NCI-H446 (cell line): ENCODE results near the gene CGAS.
A peak's percentile ranks its signal among the peaks of the same experiment; 100 is the strongest.
"Not testable (repeated sequence)": the region's sequence is repeated elsewhere in the genome, so short reads cannot be mapped to it uniquely, and the experiment has no call there.

Experiments used
- DNase-seq, 2 experiments: peaks; one replicate each; lab custom pipeline; 2025; lab: John Stamatoyannopoulos, UW

The CGAS gene

DNA sequence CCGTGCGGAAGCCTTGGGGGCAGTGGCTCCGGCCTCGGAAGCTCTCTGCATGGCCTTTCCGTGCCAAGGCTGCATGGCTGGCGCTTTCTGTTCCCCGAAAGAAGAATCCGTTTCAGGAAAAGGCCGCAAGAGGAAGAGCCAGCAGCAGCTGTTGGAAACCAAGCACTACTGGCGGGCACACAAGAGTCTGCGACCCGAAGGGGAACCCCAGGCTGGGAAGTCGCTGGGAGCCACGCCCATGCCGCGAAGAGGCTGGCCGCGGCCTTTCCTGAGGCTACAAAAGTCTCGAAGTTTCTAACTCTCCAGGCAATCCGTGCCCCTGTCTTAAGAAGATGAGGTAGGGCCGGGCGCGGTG, at the start of gene CGAS:
Gene CGAS, minus strand, starts transcription at position 191 of the 355 bp plus-strand sequence. Its CDS starts 116 bp downstream, at position 75.
- no peak for DNase-seq

DNA sequence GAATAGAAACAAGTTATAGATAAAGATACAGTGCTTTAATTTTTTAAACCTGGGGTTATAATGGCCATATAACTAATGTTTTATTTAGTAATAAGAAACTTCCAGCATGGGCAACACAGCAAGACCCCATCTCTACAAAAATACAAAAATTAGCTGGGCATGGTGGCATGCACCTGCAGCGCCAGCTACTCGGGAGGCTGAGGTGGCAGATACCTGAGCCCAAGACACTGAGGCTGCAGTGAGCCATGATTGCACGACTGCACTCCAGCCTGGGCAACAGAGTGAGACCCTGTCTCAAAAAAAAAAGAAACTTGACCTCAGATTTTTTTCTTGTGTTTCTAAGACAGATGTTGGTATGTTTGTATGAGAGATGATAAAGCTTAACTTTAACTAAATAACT, 45.8 kb upstream of the CGAS start:
- DNase-seq, result no peak

DNA sequence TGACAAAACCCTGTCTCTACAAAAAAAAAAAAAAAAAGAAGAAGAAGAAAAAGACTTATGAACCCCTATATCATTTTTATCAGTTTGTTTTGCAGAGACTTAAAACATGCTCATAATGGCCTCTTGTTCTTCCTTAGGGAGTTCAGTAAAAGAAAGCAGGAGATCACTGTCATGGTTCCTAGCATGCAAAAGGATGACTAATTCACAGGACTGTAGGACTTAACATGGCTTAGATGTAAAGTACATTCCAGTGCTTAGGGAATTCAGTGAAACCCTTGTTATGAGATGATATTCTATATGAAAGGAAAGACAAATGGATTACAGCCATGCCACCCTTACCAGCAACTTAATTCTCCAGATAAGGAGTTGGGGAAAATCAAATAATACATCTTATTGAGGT, 39.3 kb upstream of the CGAS start:
- no peak for DNase-seq

DNA sequence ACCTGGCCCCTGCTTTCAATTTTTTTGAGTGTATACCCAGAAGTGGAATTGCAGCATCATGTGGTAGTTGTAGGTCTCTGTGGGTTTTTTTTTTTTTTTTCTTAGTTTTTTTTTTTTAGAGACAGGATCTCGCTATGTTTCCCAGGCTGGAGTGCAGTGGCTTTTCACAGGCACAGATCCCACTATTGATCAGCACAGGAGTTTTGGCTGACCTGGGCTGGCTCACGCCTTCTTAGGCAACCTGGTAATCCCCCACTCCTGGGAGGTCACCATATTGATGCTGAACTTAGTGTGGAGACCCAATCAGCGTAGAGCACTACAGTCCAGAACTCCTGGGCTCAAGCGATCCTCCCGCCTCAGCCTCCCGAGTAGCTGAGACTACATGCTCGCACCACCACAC, 35.4 kb upstream of the CGAS start:
- DNase-seq, result no peak

DNA sequence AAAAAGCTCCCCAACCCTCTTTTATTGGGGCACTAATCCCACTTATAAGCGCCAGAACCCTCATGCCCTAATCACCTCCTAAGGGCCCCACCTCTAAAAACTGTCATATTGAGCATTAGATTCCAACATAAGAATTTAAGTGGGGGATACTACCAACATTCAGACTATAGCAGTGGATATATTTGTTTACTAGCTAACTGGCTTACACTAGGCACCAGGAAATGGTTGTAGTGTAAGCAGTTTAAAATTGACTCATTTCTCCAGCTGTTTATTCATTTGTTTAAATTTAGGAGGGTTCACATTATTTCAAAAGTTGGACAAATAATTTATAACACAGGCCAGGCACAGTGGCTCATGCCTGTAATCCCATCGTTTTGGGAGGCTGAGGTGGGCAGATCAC, 32.3 kb upstream of the CGAS start:
- DNase-seq, result no peak

DNA sequence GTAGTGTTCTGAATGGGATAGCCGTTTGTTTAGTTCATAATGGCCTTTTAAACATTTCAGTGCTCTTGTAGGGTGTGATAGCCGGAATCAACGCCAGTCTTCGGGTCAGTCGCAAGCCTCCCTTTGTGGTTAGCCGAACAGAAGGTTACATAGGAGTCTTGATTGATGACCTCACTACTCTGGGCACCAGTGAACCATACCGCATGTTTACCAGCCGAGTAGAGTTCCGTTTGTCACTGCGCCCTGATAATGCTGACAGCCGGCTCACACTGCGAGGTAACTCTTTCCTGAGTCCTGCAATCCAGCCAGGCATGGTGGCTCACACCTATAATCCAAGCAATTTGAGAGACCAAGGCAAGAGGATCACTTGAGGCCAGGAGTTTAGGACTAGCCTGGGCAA, 29.9 kb upstream of the CGAS start:
- no peak for DNase-seq

DNA sequence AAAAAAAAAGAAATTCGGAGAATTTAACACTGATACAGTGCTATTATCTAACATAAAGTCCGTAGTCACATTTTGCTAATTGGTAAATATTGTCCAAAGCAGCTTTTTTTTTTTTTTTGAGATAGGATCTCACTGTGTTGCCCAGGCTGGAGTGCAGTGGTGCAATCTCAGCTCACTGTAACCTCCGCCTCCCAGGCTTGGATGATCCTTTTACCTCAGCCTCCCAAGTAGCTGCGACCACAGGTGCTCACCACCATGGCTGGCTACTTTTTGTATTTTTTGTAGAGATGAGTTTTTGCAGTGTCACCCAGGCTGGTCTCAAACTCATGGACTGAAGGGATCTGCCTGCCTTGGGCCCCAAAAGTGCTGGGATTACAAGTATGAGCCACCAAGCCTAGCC, 25.3 kb upstream of the CGAS start:
- DNase-seq, result no peak

DNA sequence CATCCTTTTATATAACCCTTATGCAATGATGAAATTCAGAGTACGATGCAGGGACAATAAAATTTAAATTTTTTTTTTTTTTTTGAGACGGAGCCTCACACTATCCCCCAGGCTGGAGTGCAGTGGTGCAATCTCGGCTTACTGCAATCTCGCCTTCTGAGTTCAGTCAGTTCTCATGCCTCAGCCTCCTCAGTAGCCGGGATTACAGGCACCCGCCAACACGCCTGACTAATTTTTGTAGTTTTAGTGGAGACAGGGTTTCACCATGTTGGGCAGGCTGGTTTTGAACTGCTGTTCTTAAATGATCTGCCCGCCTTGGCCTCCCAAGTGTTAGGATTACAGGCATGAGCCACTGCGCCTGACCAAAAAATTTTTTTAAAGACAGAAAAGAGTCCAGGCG, 24.6 kb upstream of the CGAS start:
- DNase-seq, result no peak

DNA sequence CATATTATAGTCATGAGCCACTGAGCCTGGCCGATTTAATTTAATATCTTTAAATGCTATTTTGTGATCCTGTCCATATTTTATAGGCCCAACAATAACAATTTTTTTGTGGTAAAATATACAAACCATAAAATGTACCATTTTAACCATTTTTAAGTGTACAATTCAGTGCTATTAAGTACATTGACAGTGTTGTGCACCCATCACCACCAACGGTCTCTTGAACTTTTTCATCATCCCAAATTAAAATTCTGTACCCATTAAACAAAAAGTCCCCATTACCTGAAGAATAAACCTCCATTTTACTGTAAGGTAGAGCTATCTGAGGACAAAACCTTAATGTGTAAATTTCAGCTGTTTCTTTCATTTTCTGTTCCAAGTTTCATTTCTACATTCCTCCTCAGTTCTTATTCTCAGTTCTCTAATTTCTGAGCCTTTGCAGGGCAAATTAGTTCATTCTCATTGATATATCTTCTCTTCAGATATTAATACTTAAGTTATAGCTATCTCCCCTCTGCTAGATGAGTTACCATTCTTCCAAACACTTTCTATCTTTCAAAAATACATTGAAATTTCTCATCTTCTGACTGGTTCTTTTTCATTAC, 19.7 kb upstream of the CGAS start:
- DNase-seq, result no peak

DNA sequence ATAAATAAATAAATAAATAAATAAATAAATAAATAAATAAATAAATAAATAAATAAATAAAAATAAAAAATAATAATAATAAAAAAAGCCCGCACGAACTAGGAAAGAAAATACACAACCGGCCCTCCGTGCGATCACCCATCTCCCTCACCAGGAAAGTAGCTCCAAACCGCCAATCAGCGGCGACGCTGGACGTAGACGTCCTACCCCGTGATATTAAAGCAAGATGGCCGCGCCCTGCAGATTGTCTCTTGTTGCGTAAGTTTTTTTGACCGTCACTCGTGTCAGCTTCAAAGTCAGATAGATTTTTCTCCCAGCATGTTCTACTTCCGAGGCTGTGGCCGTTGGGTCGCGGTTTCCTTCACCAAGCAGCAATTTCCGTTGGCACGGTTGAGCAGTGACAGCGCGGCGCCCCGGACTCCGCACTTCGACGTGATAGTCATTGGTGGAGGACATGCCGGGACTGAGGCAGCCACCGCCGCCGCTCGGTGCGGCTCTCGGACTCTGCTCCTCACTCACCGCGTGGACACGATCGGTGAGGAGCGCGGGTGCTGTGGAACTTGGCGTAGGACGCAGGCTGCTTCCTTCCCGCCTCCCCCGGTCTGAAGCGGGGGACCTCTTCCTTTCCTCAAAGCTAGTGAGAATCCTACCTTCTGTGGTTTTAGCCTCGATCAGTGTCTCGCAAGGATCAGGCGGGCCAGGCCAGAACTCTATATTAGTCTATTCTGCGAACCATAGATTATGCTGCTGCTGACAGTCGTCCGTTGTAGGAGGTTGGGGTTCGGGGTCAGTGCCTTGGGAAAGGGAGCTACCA, 9.6 kb upstream of the CGAS start, which contains the start of gene MTO1:
Gene MTO1, plus strand, starts transcription at position 201 of the 814 bp plus-strand sequence. Its CDS starts 118 bp downstream, at position 319.
- DNase-seq, result peak; percentile 71 to 82

DNA sequence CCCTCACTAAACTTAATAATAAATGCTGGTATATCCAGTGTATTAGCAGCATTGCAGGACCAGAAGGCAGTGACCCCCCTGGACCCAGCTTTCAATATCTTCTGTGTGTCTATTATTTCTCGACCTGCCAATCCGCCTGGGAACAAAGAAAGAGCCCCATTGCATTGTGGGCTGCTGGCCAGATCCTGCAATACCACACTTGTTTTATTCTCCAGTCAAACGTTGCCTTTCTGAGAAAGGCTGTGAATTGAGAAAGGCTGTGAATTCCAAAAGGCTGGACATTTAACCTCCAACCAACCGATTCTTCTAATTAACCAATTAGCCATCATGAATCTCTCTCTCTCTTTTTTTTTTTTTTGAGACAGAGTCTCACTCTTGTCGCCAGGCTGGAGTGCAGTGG, 8.0 kb upstream of the CGAS start:
- no peak for DNase-seq

DNA sequence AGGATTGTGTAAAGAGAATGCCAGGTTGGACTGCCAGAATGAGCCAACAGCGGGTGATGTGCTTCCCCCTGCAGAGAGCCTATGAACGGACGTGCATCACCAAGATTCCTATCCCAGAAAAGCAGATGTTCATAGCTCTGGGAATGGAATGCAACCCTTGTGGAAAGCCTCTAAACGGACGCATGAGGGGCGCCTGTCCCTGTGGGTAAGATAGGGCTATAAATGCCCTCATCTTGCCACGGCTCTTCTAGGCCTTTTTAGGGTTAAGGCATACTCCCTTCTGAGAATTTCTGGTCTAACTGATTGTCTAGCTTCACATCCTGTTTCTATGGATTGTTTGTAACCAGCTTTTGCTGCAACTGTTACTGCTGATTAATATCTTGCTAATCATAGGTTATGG, 7.4 kb upstream of the CGAS start:
- DNase-seq, result not testable (repeated sequence)

DNA sequence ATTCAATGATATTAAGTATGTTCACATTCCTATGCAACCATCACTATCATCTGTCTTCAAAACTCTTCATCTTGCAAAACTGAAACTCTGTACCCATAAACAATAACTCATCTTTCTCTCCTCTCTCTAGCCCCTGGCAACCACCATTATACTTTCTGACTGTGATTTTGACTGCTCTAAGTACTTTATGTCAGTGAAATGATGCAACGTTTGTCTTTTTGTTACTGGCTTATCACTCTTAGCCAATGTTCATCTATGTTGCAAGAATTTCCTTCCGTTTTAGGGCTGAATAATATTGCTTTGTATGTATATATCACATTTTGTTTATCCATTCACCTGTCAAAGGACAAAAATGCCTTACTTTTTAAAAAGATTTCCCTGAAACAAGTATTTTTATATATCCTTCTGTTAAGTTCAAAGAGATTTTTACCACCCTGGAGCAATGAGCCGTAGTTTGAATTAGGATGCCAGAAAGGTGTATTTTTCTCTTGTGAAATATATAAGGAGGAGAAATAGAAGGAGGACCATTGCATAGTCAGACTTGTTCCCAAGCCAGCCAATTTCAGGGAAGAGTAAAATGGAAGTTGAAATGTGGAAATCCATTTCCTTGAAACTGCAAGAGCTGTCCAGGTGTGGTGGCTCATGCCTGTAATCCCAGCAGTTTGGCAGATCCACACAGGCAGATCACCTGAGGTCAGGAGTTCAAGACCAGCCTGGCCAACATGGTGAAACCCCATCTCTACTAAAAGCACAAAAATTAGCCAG, 4.0 kb upstream of the CGAS start:
- DNase-seq, result no peak

DNA sequence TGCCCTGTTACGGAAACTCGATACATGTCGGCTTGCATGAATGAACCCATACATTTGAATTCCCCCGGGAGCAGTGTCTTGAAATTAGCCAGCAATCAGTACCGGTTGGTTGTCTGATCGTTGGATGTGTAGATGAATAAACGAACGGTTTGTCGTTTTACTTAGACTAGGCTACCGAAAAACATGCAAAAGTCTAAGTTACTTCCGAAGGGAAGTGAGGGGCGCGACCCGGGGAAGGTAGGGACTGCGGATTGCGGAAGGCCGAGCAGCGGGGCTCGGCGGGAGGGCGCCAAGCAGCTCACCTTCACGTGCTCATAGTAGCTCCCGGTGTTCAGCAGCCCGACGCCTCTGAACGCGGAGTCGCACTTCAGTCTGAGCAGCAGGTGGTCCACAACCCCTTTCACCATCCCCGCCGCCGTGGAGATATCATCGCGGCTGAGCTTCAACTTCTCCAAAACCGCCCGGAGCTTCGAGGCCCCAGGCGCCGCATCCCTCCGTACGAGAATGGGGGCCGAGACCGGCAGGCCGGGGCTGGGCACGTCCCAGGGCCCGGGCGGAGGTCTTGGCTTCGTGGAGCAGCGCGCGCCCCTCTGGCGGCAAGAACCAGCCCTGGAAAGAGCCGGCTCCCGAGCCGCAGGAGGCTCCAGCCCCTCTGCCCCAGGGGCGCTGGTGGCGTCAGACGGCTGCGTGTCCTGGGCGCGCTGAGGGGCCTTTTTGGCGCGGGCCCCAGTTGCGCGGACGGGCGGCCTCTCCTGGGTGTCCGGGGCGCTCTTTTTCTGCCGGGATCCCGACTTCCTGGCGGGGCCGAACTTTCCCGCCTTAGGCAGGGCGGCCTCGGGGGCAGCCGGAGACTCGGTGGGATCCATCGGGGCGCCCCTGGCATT, 632 bp downstream of the CGAS start:
- DNase-seq, result peak in 1 of 2 experiments; percentile 10

DNA sequence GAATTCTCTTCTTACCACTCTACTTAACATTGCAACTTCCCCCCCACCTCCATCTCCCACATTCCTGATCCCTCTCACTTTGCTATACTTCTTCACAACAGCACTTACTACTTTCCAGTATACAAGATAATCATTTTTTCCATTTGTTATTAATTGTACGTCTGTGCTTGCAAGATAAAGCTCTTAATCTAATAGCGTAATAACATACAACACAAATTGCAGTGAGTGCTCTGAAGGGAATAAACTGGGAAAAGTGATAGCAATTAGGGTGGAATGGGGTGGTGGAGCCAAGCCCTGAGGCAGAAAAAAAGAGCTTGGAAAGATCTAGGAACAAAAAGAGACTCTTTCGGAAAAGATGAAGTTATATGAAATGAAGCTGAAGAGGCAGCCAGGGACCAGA, 8.5 kb downstream of the CGAS start:
- no peak for DNase-seq

DNA sequence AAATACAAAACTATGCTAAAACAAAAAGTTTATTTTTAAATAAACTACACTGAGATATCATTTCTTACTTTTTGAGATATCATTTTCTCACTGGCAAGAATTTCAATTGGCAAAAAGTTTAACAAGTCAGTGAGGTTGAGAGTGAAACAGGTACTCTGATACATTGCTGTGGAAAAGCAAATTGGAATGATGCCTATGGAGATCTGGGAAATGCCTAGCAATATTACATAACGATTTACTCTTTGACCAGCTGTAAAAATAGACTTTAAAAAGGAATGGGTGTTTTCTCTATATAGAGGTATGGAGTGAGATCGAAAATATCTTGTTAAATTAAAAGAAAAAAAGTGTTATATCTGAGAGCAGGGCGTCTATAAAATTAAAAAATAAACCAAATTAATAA, 16.9 kb downstream of the CGAS start:
- no peak for DNase-seq

DNA sequence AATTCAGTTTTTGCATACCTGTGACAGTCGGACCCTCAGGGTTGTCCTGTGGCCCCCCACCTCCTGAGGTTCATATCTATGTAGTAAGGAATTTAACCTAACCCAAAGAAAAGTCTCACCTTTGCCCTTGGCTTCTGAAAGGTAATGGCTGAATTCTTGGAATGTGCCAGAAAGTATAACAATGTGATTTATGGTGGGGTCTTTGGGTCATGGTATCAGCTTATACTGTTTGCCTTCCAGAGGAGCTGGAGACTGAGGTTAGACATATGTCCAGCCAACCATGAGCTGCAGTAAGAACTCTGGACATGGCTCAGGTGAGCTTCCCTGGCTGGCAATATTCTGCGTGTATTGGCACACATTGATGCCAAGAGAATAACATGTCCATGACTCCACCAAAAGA, 30.6 kb downstream of the CGAS start:
- no peak for DNase-seq

DNA sequence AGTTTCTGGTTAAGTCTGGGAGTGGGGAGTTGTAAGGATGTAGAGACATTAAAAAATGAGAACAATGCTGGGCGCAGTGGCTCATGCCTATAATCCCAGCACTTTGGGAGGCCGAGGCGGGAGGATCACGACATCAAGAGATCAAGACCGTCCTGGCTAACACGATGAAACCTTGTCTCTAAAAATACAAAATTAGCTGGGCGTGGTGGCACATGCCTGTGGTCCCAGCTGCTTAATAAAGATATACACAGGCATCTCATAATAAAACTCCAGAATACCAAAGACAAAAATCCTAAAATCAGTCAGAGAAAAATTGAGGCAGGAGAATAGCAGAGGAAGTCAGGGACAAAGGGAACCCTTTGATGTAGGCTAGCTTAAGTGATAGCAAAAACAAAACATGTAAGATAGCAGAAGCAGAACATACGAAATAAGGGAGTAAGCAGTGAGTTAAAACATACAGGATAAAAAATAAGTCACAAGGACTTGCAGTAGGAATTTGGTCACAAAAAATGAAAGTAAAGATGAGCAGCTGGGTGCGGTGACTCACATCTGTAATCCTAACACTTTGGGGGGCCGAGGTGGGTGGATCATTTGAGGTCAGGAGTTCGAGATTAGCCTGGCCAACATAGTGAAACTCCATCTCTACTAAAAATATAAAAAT, 33.9 kb downstream of the CGAS start:
- DNase-seq, result no peak

DNA sequence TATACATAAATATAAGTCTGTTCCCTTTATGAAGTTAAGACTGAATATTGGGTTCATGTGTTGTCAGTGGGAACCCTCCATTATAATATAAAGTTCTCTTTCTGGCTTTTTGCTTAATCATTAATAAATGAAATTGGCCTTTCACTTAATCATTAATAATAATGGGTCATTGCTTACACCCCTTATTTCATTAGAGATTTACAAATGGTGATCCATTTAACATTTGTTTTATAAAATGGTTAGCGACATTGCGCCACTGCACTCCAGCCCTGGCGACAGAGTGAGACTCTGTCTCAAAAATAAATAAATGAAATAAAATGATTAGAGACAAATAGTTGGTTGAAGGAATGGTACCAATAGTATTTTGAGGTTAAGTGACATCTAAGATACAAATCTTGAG, 39.0 kb downstream of the CGAS start:
- DNase-seq, result no peak

DNA sequence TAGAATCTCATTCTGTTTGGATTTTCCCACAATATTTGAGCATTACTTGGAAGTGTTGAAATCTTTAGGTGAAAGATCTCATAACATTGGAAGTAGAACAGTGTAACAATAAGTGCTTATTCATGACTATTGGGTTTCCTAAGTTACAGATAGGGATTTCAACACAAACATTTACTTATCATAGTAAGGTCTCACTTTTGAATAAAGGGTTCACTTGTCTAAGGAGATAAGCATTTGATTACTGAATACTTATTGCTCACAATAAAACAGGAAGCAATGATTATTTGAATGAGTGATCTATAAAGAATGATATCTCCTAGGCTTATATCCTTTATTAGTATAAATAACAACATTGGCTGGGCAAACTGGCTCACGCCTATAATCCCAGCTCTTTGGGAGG, 42.7 kb downstream of the CGAS start:
- no peak for DNase-seq

DNA sequence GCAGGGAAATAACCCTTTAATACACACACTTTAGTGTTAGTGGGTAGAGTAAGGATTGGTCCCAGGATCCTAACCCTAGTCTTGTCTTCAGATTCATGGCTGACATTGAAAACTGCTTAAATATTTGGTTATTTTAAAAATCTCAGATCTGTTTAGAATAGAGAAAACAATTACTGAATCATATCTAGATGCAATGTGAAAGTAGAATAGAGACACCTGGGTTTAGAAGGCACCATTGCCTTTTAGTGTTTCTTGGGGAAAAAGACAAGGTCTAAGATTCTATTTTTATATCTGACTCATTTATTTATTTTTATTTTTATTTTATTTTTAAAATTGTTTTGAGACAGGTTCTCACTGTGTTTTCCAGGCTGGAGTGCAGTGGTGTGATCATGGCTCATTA, 51.4 kb downstream of the CGAS start:
- no peak for DNase-seq

DNA sequence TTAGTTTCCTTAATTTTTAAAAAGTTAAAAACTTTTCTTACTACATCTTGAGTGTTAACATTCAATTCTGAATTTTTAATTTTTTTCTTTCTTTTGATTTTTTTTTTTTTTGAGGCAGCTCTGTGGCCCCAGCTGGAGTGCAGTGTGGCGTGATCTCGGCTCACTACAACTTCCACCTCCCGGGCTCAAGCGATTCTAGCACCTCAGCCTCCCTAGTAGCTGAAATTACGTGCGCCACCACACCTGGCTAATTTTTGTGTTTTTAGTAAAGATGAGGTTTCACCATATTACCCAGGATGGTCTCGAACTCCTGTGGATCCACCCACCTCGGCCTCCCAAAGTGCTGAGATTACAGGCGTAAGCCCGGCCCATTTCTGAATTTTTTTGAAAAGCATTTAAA, 56.2 kb downstream of the CGAS start:
- DNase-seq, result no peak
